ENCODE measurements around the gene CTBP2.

GRCh38 chr10:125157505-125157904 lies 2.9 kb downstream of the CTBP2 start:
- TF ChIP-seq, protein P1, sequence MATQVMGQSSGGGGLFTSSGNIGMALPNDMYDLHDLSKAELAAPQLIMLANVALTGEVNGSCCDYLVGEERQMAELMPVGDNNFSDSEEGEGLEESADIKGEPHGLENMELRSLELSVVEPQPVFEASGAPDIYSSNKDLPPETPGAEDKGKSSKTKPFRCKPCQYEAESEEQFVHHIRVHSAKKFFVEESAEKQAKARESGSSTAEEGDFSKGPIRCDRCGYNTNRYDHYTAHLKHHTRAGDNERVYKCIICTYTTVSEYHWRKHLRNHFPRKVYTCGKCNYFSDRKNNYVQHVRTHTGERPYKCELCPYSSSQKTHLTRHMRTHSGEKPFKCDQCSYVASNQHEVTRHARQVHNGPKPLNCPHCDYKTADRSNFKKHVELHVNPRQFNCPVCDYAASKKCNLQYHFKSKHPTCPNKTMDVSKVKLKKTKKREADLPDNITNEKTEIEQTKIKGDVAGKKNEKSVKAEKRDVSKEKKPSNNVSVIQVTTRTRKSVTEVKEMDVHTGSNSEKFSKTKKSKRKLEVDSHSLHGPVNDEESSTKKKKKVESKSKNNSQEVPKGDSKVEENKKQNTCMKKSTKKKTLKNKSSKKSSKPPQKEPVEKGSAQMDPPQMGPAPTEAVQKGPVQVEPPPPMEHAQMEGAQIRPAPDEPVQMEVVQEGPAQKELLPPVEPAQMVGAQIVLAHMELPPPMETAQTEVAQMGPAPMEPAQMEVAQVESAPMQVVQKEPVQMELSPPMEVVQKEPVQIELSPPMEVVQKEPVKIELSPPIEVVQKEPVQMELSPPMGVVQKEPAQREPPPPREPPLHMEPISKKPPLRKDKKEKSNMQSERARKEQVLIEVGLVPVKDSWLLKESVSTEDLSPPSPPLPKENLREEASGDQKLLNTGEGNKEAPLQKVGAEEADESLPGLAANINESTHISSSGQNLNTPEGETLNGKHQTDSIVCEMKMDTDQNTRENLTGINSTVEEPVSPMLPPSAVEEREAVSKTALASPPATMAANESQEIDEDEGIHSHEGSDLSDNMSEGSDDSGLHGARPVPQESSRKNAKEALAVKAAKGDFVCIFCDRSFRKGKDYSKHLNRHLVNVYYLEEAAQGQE (IDR thresholded peaks at IDR 0.05; ENCODE audit: insufficient read depth in 1 of 2, low read depth in 2 of 2, low read length in 1 of 2): no peak
- no peak for TF ChIP-seq CTCF (IDR thresholded peaks at IDR 0.05)

Data from Panc1 (cell line).